NOMO-1 (cell line): ENCODE data around the gene CHGA.

ENCODE experiments used
- DNase-seq, 2 experiments: peaks; one replicate each; lab custom pipeline; 2025; ENCODE audit not compliant: unreplicated experiment in 2 of 2; lab: John Stamatoyannopoulos, UW

CHGA gene

DNA sequence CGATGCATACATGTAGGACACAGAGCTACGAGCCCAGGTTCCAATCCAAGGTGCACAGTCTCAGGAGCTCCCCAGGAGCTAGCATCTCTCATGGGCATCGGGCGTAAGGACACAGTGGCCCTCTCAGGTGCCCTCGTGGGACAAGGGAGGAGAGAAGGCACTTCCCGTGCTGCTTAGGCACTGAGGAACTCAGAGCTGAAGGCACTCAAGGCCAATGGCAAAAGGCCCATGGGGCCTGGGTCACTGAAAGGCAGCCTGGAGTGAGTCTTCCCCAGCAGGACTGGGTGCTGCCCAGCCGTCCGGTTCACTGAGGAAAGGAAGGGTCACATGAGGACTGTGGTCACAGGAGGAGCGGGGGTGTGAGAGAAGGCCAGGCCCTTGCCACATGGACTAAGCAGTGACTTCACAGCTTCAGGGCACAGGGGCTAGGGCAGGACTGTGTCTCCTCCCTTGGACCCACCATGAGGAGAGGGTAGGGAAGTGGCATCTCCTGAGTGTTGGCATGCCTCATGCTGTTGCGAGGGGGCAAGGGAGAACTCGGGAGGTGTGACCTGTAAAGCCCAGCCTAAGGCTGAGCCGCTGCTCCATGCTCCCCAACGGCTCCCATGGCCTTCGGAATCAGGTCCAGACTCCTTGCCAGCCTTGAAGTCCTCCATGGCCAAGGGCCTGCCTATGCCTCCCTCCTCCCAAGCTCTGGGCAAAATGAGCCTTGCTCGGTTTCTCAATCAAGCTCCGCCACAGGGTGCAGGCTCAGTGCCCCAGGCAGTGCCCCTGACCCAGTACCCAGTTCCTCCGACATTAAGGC, 51.8 kb downstream of the CHGA start:
- DNase-seq: no peak

DNA sequence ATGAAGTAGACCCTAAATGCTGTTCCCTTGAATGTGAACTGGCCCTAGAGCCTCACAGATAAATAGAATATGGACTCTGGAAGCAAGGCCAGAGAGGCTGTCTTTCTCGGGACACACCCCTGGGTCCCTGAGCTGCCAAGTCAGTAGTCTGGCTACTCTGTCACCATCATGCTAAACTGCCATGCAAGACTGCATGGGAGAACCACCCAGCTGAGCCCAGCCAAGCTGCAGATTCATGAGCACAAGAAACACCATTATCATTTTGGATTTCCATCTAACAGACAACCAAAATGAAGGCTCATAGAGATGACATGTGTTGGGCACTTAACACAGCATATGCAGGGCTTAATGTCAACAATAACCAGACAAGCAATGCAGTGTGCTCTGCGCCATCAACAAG, 53.3 kb downstream of the CHGA start:
- DNase-seq: no peak

DNA sequence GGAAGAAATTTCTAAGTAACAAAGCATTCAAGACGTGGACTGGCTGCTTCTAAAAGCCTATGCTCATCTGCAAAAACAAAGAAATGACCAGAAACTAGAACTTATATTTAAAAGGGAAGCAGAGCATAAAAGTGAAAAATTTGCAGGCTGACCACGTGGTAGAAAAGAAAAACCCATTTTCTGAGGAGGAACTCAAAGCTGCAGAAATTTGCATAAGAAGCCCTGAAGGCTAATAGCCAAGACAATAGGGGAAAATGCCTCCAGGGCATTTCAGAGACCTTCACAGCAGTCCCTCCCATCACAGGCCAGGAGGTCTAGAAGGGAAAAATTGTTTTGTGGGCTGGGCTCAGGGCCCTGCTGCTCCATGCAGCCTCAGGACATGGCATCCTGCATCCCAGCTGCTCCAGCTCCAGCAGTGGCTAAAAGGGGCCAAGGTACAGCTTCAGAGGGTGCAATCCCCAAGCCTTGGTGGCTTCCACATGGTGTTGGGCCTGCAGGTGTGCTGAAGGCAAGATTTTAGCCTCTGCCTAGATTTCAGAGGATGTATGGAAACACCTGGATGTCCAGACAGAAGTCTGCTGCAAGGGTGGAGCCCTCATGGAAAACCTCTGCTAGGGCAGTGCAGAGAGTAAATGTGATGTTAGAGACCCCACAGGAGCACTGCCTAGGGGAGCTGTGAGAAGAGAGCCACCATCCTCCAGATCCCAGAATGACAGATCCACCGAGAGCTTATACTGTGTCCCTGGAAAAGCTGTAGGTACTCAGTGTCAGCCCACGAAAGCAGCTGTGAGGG, 55.5 kb downstream of the CHGA start:
- no peak for DNase-seq

DNA sequence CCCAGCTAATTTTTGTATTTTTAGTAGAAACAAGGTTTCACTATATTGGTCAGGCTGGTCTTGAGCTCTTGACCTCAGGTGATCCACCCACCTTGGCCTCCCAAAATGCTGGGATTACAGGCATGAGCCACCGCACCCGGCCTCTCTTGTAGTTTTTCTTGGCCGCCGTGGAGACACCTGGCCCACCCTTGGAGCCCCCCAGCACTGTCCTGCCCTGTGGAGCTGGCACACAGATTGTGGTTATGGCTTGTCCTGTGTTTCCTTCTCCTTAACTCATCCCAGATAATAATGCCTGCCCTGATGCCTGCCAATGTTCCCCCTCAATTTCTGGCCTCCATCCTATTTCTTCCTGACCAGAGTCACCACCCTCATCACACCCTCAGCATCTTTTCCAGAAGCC, 57.9 kb downstream of the CHGA start:
- DNase-seq: no peak

DNA sequence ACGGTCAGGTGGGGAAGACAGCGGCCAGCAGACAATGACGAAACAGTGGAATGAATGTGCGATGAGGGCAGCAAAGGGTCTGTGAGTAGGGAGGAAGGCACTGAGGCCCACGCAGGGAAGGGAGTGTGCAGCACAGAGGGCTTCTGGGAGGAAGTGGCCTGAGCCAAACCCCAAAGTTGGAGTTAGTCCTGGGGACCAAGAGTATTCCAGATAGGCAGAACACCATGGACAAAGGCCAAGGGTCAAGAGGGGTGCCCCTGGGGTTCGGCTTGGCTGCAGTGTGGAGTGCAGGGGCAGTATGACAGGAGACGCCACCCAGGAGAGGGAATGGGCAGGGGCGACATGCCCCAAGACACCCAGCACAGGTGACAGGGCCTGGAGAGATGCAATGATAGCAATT, 58.8 kb downstream of the CHGA start:
- no peak for DNase-seq

DNA sequence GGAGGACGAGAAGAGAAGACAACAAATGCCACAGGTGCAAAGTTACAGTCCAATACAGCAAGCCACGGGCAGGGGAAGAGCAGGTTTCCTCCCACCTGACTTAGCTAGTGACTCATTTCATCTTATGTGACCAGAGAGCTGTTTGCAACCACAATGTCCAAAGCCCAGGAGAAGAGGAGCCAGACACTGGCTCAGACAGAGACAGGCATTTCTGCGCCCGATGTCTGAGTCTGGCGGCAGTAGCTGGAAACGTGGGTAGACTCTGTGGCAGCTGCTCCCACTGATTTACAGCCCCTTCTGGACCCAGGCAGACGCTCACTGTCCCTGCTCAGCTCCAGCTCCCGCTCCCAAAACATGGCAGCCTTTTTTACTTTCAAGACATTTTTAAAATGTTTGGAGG, 60.0 kb downstream of the CHGA start:
- DNase-seq: no peak

DNA sequence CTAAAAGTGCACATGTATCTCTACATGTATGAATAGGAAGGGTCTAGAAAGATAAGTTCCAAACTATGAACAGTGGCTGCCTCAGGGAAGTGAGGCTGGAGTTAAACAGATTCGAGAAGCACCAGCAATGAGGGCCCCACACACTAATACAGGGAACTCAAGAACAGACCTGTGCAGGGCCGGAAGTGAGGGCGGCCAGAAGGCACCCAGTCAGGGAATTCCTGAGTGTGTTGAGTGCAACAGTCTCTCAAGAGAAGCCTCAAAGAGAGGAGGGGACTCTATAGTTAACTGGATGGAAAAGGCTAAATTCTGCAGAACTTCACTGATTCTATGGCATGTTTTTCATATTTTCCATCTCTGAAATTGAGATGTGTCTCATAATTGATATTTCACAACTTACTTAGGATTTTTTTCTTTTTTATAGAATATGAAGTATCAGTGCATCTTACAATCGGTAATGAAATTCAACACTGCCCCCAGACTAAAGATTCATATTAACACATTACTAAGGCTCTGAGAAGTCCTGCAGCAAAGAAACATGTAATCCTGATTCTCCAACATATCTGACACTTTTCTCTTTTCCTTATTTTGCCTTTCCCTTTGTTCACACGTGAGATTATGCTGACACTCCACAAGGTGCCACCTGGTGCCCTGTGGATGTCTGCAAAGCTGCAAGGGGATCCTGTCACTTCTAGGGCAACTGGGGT, 61.3 kb downstream of the CHGA start:
- no peak for DNase-seq
